Mucosa of rectum (tissue), 2 donors: Measurements from ENCODE around the gene RBFA.
A peak's percentile ranks its signal among the peaks of the same experiment; 100 is the strongest.
"Not testable (repeated sequence)": the region's sequence is repeated elsewhere in the genome, so short reads cannot be mapped to it uniquely, and the experiment has no call there.

Experiments
- H3K27ac ChIP-seq, 2 donors: one replicate each; pipeline ENCODE4 v1.7.0; 2013; ENCODE audit warnings: inconsistent platforms in 2 of 2, low read depth in 2 of 2, low read length in 2 of 2
- H3K27me3 ChIP-seq, 2 donors: one replicate each; pipeline ENCODE4 v1.7.0; 2013; ENCODE audit warnings: low read length in 2 of 2; ENCODE audit not compliant: control insufficient read depth in 2 of 2, insufficient read depth in 2 of 2
- H3K36me3 ChIP-seq, 2 donors: one replicate each; pipeline ENCODE4 v1.7.0; 2013; ENCODE audit warnings: low read length in 2 of 2; ENCODE audit not compliant: control insufficient read depth in 2 of 2, insufficient read depth in 2 of 2
- H3K4me1 ChIP-seq, 2 donors: one replicate each; pipeline ENCODE4 v1.7.0; 2013; ENCODE audit warnings: low read length in 2 of 2, mild to moderate bottlenecking in 1 of 2; ENCODE audit not compliant: control insufficient read depth in 2 of 2, insufficient read depth in 2 of 2
- H3K4me3 ChIP-seq, 2 donors: one replicate each; pipeline ENCODE4 v1.7.0; 2013; ENCODE audit warnings: low read length in 2 of 2
- H3K9ac ChIP-seq, 2 donors: one replicate each; pipeline ENCODE4 v1.7.0; 2013; ENCODE audit warnings: low read length in 2 of 2, low read depth in 1 of 2, mild to moderate bottlenecking in 1 of 2
- H3K9me3 ChIP-seq, 2 donors: one replicate each; pipeline ENCODE4 v1.7.0; 2013; ENCODE audit warnings: low read length in 2 of 2; ENCODE audit not compliant: control insufficient read depth in 2 of 2
- donor health status: healthy.
- donor health status: Normal muscosa, but diverticular disease.

The RBFA gene

DNA sequence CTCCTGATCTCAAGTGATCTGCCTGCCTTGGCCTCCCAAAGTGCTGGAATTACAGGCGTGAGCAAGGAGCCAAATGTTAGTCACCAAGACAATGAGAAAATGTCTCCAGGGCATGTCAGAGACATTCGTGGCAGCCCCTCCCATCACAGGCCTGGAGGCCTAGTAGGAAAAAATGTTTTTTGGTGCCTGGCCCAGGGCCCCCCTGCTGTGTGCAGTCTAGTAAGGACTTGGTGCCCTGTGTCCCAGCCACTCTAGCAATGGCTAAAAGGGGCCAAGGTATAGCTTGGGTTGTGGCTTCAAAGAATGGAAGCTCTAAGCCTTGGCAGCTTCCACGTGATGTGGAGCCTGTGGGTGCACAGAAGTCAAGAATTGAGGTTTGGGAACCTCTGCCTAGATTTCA is 33.4 kb upstream of the RBFA start:
- no peaks in the 10 kb centered on the region for H3K27me3 ChIP-seq
- no peaks in the 10 kb centered on the region for H3K4me1 ChIP-seq
- no peak overlapping the region for H3K27ac ChIP-seq
- no peaks in the 10 kb centered on the region for H3K9me3 ChIP-seq
- no peak overlapping the region for H3K4me3 ChIP-seq
- no peaks in the 10 kb centered on the region for H3K36me3 ChIP-seq
- H3K9ac ChIP-seq, result no peak overlapping the region

DNA sequence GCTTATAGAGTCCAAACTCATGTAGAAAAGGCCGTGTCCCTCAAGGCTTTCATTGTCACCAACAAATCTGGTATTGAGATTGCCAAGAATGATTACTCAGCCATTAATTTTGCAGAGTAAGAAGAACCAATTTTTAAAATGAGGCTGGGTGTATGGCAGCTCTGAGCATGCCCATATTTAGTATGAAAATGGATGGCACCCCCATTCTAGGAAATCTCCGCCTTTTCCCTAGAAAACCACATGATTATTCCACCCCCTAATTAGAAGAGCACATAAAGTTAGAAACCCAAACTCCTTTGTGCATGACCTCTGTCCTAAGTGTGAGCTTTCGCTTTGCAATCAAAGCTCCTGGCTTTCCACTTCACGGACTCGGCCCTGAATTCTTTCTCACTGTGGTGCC is 31.8 kb upstream of the RBFA start:
- no peak overlapping the region for H3K9ac ChIP-seq
- H3K27me3 ChIP-seq, result no peaks in the 10 kb centered on the region
- H3K4me1 ChIP-seq, result no peaks in the 10 kb centered on the region
- H3K27ac ChIP-seq, result no peak overlapping the region
- H3K36me3 ChIP-seq, result no peaks in the 10 kb centered on the region
- H3K9me3 ChIP-seq, result no peaks in the 10 kb centered on the region
- H3K4me3 ChIP-seq, result no peak overlapping the region

DNA sequence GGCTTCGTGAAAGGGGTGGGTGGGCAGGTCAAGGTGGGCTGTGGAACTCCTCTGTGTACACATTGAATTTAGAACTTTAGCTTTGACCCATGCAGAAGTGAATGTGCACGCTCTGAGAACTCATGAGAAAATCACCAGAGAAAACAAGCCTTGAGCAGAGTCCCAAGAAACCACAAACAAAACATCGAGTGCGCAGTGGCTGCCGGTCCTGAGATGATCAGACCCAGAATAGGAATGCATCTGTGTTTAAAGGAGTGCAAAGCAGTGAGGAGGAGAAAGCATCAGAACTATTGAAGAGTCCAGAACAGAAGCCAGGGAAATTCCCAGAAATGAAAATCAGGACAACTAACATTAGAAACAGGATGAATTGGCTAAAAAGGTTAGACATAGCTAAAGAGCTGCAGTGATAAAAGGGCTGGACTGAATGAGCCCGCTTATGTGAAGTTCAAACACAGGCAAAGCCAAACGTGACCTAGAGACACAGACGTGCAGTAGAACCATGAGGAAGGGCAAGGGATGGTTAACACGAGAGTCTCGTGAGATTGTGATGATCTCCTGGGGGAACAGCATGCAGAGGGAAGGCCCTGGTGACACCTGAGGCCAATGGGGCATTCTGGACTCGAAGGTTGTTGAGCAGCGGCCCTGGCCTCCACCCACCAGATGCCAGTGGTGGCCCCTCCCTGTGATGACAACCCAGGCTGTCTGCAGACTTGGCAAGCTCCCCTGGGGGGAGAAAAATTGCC is 29.5 kb upstream of the RBFA start:
- no peaks in the 10 kb centered on the region for H3K9me3 ChIP-seq

DNA sequence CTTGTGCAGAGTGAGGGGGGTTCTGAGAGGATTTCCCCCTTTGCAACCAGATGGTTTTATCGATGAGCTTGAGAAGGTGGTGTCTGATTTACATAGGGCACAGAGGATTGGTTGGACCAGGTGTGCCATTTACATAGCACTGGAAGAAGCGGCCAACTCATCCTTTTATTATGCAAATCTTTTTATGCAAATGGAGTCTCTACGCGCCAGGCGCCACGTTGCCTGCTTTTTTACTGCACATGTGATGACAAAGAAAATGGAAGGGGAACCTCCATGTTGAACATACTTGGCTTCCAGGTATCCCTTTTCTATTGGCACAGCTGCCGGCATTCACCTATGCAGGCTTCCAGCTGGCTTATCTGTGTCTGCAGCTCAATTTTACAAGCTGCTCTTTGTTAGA is 27.5 kb upstream of the RBFA start:
- H3K27me3 ChIP-seq, result no peaks in the 10 kb centered on the region
- no peaks in the 10 kb centered on the region for H3K4me1 ChIP-seq
- no peak overlapping the region for H3K4me3 ChIP-seq
- H3K9me3 ChIP-seq, result no peaks in the 10 kb centered on the region
- H3K9ac ChIP-seq, result no peak overlapping the region
- H3K27ac ChIP-seq, result no peak overlapping the region
- H3K36me3 ChIP-seq, result no peaks in the 10 kb centered on the region

More for the DNA sequence above, 29.5 kb upstream of the RBFA start:
- Histone ChIP-seq H3K4me1 (no peaks in the 10 kb centered on the region), H3K36me3 (no peaks in the 10 kb centered on the region), H3K27ac (no peak overlapping the region), H3K27me3 (no peaks in the 10 kb centered on the region), H3K9ac (no peak overlapping the region), H3K4me3 (no peak overlapping the region)

DNA sequence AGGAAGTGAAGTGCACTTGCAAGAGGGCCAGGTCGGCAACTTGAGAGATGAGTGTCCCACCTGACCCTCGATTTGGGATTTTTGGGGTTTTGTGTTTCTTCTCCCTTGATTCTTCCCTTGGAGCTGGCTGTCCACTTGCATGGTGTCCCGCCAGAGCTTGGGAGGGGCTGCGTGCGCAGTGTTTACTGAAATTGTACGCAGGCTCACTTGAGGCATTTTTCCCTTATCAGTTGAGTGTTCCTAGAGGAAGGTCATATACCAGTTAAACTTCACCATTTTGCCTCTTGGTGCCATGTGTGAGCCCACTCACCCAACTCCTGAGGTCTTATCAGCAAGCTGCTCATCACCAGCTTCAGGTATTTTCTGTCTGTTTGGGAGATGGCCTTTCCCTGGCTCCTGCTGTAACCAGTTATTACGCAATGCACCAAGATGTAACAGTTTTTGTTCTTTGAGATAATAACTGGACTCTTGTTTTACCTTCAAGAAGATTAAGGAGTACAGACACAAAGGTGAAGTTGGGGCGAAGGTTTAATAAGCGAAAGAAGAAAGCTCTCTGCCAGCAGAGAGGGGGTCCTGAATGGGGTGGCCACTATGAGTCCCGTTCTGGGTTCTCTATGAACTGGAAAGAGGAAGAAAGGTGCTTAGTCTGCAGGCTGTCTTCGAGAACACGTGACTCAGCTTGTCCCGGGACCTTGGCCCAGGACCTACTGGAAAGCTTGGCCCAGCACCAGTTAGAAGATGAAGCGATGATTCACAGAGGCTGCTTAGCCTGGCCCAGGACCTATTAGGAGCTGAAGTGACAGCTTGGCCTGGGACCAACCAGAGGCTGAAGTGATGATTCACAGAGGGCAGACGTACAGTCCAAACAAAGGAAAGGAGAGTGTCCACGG is 24.3 kb upstream of the RBFA start:
- no peak overlapping the region for H3K9ac ChIP-seq
- H3K9me3 ChIP-seq, result peaks cover 0 to 2% of the 10 kb centered on the region in 2 donors
- peak overlapping the region in 1 of 2 donors; percentile 1 for H3K27ac ChIP-seq
- no peaks in the 10 kb centered on the region for H3K27me3 ChIP-seq
- H3K36me3 ChIP-seq, result no peaks in the 10 kb centered on the region
- no peak overlapping the region for H3K4me3 ChIP-seq
- H3K4me1 ChIP-seq, result no peaks in the 10 kb centered on the region

DNA sequence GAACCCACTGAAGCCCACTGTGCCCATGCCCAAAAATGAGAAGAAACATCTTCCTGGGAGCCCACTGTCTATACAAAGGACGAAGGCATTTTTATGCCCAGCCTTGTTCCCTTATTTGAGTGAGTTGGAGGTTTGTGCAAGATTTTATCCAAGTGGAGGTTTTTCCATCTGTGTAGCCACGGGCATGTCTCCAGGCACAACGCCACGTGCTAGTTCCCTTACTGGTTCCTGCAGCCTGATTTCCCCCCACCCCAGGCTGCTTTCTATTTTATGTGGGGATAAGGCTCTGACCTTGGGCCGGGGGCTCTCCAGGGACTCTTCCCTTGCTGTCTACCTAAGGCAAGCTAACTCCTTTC is 23.7 kb upstream of the RBFA start:
- Histone ChIP-seq H3K9me3 (peaks cover 0 to 2% of the 10 kb centered on the region in 2 donors), H3K9ac (no peak overlapping the region), H3K4me3 (no peak overlapping the region), H3K36me3 (no peaks in the 10 kb centered on the region), H3K27ac (peak overlapping the region; percentile 1 to 23), H3K27me3 (no peaks in the 10 kb centered on the region), H3K4me1 (no peaks in the 10 kb centered on the region)

DNA sequence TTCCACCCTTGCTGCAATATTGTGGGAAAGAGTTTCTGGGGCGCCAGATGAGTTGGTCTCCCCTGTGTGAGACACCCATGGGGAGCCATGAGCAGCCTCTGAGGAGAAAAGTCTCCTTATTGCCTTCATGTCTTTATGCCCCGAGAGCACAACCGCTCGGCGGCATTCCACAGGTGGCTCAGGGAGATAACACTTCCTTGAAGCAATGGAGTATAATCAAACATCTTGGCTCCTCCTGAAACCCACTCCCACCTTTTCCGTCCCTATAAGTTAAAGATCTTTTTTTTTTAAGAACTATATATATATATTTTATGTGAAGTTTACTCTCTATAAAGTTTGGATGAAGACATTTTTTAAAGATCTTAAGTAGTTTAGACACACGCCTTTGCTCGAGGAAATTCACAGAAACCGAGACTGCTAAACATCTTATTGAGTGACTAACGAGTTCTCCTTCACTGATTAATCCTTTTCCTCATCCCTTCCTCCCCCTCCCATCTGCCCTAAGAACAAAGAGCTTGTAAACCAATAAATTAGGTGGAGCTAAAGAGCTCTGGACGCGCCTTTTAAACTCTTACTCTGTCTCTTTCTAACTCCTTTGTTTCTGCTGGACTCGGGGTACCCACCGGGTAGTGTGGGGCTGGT is 22.6 kb upstream of the RBFA start:
- H3K27ac ChIP-seq, H3K9ac ChIP-seq, H3K36me3 ChIP-seq, H3K4me1 ChIP-seq, H3K9me3 ChIP-seq, H3K27me3 ChIP-seq, H3K4me3 ChIP-seq: not testable (repeated sequence)

DNA sequence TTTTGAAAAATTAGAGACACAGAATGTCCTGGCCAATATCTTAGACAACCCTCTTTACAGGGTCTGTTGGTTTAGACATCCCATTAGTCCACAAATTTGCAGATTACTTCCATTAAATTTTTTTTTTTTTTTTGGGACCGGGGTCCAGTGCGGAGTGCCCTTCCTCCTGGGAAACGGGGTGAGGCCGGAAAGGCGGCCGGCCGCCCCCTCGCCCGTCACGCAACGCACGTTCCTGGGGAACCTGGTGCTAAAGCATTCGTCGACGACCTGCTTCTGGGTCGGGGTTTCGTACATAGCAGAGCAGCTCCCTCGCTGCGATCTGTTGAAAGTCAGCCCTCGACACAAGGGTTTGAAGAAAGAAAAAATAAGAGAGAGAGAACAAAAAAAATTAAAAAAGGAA is 21.5 kb upstream of the RBFA start:
- H3K4me1 ChIP-seq, result no peaks in the 10 kb centered on the region
- no peaks in the 10 kb centered on the region for H3K36me3 ChIP-seq
- H3K9me3 ChIP-seq, result peaks cover 0 to 2% of the 10 kb centered on the region in 2 donors
- no peak overlapping the region for H3K9ac ChIP-seq
- no peak overlapping the region for H3K27ac ChIP-seq
- no peaks in the 10 kb centered on the region for H3K27me3 ChIP-seq
- H3K4me3 ChIP-seq, result no peak overlapping the region

DNA sequence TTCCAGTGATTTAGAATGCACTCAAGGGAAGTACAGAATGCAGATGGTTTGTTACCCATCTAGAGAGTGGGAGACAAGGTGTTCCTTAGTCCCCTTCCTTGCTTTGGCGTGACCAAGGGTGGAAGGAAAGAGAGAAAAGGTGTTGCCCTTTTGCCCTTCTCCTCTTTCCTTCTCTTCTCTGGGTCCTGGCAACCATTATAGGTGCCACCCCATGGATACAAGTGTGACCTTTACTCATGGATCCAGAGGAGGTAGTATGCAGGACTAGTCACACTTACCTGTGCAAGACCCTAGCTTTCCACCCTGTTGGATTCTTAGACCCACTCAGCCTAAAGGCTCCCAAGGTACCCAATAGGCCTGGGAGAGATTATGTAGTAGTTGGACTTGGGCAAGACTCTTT is 11.6 kb upstream of the RBFA start:
- Histone ChIP-seq H3K4me1 (no peaks in the 10 kb centered on the region), H3K27me3 (no peaks in the 10 kb centered on the region), H3K9me3 (peaks cover 36 to 40% of the 10 kb centered on the region in 2 donors), H3K9ac (no peak overlapping the region), H3K36me3 (no peaks in the 10 kb centered on the region), H3K4me3 (no peak overlapping the region), H3K27ac (no peak overlapping the region)

DNA sequence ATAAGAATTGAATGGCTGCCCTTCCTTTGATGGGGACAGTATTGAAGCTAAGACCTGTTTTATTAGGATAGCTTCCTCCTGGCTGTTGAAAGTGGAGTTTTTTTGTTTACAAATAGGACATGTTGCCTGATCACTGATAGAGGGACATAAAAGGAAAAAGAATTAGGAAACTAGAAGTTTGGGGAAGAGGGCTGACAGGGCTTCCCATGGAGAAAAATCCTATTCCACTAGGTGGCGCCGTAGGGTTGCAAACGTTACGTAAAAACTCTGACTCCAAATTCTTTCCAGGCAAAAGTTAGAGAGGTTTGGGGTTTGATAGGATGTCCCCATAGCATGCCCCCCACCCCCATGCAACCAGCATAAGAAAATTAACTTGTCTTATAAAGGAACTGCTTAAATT is 11.1 kb upstream of the RBFA start:
- H3K9me3 ChIP-seq, result peaks cover 36 to 40% of the 10 kb centered on the region in 2 donors

More for the DNA sequence above, 11.1 kb upstream of the RBFA start:
- no peak overlapping the region for H3K9ac ChIP-seq
- H3K27ac ChIP-seq, result no peak overlapping the region
- H3K4me3 ChIP-seq, result no peak overlapping the region
- H3K36me3 ChIP-seq, result no peaks in the 10 kb centered on the region
- no peaks in the 10 kb centered on the region for H3K27me3 ChIP-seq
- H3K4me1 ChIP-seq, result no peaks in the 10 kb centered on the region
